Middle frontal gyrus (tissue), 1 donor: Measurements from ENCODE around the gene EEPD1.

Experiments
- DNase-seq: peaks from one replicate; pipeline ENCODE4 v3.0.0-alpha.2; 2015; ENCODE audit warnings: low spot score; ENCODE audit errors: extremely low spot score

The EEPD1 gene

GRCh38 chr7:36154255-36155212, 1.5 kb downstream of the EEPD1 start:
- DNase-seq, result no peak

GRCh38 chr7:36155811-36156361, 2.8 kb downstream of the EEPD1 start:
- no peak for DNase-seq

DNA sequence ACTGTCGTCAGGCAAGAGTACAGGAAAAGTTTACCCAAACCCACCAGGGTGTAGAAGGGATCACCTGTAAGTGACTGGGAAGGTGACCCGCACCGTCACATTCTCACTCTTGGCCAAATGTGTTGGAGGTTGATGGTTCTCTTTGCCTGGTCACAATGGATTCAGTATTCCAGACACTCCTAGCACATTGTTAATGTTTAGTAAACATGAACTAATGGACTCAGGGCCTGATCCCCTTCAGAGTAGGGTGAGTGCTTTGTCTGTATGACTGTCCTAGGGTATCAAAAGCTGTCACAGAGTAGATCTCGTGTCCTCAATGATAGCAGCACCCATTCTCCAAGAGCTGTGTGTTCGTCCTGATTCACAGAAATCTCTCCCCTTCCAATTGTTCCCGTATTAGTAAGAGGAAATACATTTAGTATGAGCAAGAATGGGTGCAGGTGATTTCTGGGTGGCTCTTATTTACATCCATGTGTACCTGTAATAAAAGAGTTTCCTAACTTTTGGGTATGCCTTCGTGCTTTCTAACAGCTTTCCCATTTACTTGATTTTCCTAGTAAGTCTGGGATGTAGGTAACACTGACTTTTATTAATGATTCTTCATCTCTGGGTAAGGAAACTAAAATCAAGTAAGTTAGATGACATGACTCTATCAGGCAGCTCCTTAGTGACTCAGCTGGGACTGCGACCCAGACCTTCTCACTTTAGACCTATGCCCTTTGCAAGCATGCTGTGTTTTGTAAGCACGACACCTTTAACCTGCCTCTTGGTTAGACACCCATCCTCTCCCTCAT, 4.7 kb downstream of the EEPD1 start:
- no peak for DNase-seq

GRCh38 chr7:36158321-36158605, 5.2 kb downstream of the EEPD1 start:
- no peak for DNase-seq

DNA sequence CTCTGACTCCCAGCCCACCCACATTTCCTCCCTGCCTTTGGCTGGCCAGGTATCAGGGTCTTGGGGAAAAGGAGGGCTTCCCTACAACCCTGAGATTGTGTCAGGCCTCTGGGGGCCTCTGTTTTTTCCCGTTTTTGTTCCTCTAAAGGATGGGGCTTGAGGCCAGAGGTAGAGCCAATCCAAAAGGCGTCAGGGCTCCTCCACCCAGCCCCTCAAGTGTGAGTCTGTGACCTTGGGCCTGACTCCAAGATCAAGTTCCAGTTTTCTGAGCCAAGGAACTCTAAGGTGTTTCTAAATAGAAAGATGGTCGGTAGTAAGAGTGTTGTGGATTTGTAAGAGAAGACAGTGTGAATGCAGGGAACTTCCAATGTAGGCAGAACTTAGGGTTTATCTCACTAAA, 6.6 kb downstream of the EEPD1 start:
- DNase-seq, result no peak

DNA sequence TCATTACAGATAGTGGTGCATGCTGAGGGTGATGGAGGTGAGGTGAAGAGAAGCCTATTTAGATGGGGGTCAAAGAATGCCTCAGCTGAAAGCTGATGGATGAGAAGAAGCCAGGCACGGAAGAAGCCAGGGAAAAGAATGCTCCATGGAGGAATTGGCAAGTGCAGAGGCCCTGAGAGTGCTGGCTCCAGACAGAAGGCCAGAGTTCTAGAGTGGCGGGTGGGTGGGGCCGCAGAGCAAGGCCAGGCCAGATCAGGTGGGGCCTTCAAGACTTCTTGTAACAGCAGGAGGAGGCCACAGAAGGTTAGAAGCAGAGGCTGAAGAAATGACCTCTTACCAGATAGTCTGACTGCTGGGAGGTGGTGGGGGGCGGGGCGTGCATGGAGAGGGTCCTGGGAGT, 7.3 kb downstream of the EEPD1 start:
- DNase-seq, result no peak

DNA sequence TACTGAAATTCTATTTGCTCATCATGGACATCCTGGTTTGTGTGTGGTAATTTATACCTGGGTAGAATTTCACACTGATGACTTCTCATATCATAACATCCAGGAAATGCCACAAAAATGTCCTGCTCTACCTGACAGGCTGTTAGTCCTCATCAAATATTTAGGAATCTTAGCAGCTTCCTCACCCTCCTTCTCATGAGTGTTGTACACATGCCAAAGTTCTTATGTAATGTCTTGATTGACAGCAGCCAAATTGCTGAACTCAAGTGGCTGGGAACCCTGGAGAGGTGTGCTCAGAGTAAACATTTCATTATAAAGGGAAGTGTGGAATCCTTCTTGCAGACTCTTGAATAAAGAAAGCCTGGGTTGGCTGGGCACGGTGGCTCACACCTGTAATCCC, 8.9 kb downstream of the EEPD1 start:
- no peak for DNase-seq

DNA sequence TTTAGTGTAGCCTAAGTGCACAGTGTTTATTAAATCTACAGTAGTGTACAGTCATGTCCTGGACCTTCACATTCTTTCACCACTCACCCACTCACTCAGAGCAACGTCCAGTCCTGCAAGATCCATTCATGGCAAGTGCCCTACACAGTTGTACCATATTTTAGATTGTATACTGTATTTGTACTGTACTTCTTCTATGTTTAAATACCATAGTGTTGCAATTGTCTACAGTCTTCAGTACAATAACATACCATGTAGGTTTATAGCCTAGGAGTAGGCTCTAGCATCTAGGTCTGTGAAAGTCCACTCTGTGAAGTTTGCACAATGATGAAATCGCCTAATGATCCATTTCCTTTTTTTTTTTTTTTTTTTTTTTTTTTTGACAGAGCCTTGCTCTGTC, 12.0 kb downstream of the EEPD1 start:
- DNase-seq, result no peak

GRCh38 chr7:36165802-36166201, 12.7 kb downstream of the EEPD1 start:
- DNase-seq, result no peak

DNA sequence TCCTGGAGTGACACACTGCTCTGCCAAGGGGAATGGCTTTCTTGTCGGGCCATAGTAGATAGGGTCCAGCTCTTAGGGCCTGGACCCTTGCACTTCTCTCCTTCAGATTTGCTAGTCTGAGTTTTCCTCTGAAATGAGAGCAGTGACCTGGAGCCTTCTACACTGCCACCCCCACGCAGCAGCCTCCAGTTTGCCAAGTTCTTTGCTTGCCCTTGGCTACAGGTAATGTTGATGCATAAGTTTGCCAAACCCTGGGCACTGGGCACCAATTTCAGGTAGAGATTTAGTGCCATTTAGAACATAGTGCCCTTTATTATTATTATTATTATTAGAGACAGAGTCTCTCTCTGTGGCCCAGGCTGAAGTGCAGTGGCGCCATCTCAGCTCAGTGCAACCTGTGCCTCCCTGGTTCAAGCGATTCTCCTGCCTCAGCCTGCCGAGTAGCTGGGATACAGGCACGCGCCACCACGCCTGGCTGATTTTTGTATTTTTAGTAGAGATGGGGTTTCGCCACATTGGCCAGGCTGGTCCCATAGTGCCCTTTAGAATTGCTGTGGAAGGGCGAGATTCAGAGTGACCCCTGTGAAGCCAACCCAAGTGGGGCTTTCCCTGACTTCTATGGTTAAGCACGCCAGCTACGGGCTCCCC, 14.5 kb downstream of the EEPD1 start:
- DNase-seq, result no peak

GRCh38 chr7:36171503-36171902, 18.4 kb downstream of the EEPD1 start:
- no peak for DNase-seq

DNA sequence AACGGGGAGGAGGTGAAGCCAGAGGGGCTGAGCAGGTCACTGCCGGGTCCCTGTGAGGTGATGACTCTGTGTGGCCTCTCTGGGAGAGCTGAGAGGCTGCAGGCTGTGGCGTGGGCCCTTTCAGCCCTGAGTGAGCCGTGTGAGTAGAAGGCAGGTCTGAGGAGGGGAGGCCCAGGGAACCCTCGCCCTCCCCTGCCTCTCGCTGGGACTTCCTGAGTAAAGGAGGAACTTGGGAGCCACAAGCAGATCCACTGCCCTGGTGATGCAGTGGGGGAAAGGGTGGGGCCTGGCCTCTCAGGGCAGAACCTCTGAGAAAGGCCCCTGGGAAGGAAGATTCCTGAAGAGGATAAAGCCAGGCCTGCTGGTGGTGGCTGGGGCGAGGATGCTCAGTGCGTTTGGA, 22.8 kb downstream of the EEPD1 start:
- no peak for DNase-seq

- no peak for DNase-seq
These were observed 23.6 kb downstream of the EEPD1 start for GRCh38 chr7:36176697-36177096.

- no peak for DNase-seq
These were observed 27.1 kb downstream of the EEPD1 start for GRCh38 chr7:36180121-36180520.

DNA sequence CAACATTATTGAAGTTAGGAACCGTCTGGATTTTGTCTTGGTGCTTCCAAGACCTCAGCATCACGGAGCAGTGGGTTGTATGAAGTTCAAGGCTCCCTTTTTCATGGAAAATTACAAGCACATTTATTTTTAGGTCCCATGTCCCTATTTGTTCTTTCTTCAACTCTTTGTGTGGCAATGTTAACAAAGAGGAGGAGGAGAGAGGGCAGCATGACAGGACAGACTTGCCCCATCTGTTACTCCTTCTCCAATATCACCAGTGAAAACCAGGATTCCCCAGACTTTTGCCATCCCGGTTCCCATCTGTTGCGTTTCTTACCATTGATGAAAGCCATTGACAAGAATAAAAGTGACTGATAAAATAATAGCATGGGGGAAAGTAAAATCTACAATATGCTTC, 28.6 kb downstream of the EEPD1 start:
- no peak for DNase-seq

GRCh38 chr7:36182854-36183604, 30.0 kb downstream of the EEPD1 start:
- no peak for DNase-seq

GRCh38 chr7:36185092-36185491, 32.0 kb downstream of the EEPD1 start:
- no peak for DNase-seq

- no peak for DNase-seq
These were observed 32.7 kb downstream of the EEPD1 start for GRCh38 chr7:36185756-36186155.

DNA sequence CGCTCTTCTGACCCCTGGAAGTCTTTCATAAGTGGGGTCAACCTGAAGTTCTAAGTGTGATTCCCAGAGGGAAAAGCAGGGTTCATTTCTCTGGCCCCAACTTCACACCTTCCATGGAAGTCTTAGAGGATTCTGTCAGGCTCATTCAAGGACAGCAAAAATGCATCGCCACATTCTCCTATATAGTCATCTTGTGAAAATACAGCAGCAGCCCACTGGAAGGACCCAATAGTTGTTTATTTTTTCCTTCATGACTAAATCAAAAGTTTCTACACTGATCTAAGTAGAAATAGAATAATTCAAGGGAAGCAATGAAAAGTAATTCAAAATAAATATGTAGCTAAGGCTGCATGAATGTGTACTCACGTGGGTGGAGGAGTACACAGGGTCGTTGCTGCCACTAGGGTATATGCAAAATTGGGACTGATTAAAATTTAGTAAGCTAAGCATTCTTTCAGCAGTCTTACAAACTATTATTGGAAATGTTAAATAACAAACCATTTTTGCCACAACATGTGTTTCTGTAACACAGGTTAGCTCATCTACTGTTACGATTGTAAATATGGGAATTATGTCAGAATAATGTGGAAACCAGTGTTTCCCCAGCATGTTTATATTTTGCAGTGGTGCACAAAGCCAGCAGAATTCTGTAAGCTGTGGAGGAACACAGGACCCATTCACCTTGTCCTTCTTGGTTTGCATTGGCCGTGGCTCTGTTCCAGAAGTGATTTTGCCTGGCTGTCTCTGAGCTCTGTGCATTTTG, 33.5 kb downstream of the EEPD1 start:
- DNase-seq, result no peak

DNA sequence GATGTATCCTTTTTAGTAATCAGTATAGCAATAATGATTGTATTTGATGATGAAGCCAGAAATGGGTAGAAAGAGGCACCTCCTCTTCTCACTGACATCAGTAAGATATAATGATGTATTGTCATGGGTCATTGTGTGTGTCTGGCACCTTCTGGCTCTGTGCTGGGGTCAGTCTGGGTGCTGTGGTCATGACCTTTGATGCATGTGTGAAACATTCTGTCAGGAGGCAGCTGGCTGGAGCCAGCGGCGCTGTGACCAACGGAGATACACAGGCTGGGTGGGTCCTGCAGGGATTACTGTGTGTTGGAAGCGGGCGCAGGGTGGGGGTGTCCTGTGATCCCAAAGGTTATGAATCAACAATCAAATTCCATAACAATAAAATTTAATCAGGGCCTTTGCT, 35.2 kb downstream of the EEPD1 start:
- DNase-seq, result no peak
